ENCODE measurements around the gene HOXB8.

DNA sequence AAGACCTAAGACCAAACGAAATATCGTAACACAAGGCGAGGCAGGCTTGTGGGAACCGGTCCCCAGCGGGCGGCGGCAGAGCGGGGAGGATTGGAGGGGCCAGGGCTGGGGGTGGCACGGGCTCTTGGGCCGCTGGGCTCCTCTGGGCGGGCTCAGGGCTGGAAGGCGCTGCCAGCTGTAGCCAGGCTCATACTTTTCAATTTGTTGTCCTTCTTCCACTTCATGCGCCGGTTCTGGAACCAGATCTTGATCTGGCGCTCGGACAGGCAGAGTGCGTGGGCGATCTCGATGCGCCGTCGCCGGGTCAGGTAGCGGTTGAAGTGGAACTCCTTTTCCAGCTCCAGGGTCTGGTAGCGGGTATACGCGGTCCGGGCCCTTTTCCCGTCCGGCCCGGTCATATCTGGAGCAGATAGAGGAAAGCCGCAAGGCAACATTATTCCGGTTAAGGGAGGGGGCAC lies 23.0 kb downstream of the HOXB8 start:
- no peak for TF ChIP-seq ZNF558 (CRISPR knock-in tag; IDR thresholded peaks at IDR 0.05; ENCODE audit: borderline replicate concordance)
- no peak for TF ChIP-seq ELF4 (CRISPR knock-in tag; IDR thresholded peaks at IDR 0.05; ENCODE audit: borderline replicate concordance)
- no peak for TF ChIP-seq GATAD1 (CRISPR knock-in tag; IDR thresholded peaks at IDR 0.05)
- no peak for TF ChIP-seq POLR2A (IDR thresholded peaks at IDR 0.05; ENCODE audit: insufficient read depth in 1 of 2, low read depth in 2 of 2, low read length in 2 of 2)
- TF ChIP-seq, protein P1, sequence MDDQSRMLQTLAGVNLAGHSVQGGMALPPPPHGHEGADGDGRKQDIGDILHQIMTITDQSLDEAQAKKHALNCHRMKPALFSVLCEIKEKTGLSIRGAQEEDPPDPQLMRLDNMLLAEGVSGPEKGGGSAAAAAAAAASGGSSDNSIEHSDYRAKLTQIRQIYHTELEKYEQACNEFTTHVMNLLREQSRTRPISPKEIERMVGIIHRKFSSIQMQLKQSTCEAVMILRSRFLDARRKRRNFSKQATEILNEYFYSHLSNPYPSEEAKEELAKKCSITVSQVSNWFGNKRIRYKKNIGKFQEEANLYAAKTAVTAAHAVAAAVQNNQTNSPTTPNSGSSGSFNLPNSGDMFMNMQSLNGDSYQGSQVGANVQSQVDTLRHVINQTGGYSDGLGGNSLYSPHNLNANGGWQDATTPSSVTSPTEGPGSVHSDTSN (CRISPR knock-in tag; IDR thresholded peaks at IDR 0.05; ENCODE audit: borderline replicate concordance): no peak
- no peak for TF ChIP-seq HCFC1 (IDR thresholded peaks at IDR 0.05; ENCODE audit: low read depth, low read length)

Data from HepG2 (cell line).